ENCODE measurements around the gene CHKB.

CHKB gene

GRCh38 chr22:50530580-50530876, 52.1 kb downstream of the CHKB start:
- no peak for DNase-seq (ENCODE audit: low spot score)

DNA sequence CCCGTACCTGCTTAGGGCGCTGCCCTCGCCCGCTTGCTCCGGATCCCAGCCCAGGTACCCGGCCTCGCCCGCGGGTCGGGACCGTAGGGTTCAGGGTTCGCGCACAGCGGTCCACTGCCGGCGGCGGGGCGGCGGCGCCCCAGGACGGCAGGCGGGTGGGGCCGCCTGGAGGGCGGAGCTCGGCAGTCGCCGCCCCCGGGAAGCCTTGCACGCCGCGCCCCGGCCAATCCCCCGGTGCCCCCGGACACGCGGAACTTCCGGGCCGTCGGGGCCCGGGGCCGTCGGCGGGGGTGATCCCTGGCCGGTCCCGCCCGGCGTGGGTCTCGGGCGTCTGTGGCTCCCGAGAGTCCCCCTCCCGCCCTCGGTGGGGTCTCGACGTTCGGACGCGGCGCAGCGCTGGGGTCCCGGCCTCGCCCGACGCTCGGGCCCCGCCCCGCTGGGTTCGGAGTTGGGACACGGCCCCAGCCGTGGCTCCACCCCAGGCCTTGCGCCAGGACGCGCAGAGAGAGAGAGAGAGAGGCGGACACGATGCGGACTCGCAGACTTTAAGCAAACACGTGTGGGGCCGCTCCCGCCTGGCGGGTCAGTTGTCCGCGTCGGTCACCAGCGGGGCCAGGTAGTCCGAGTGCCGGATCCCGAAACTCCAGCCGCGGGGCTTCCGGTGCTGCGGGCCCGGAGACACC, 52.6 kb downstream of the CHKB start, which contains the start of gene TYMP:
Gene TYMP, minus strand, starts transcription at position 116 of the 683 bp plus-strand sequence. CDS start 303 bp downstream, outside the sequence.
- DNase-seq (ENCODE audit: low spot score) = no peak

DNA sequence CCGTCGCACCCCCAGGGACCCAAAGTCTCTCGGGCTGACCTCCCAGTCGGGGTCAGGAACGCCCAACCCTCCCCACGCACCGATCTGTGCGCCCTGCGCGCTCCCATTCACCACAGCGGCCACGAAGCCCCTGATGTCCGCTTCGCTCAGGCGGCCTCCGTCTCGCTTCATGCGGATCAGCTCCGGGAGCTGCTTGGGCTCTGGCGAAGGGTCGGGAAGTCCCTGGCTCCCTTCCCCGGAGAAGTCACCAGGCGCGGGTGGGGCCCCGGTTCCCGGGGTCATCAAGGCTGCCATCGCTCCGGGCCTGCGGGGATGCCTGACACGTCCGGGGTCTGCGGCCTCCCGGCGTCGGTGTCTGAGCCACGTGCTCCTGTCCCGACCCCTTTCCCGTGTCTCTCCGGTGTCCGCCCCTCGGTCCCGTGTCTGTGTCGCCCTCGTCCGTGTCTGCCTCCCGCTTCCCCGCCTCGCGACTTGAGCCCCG, 53.2 kb downstream of the CHKB start:
- no peak for DNase-seq (ENCODE audit: low spot score)
